SW 1271 (cell line): ENCODE results near the gene HIP1.
"Not testable (repeated sequence)": the region's sequence is repeated elsewhere in the genome, so short reads cannot be mapped to it uniquely, and the experiment has no call there.

ENCODE experiments used
- DNase-seq, 2 experiments: peaks; one replicate each; lab custom pipeline; 2025; lab: John Stamatoyannopoulos, UW

The HIP1 gene

DNA sequence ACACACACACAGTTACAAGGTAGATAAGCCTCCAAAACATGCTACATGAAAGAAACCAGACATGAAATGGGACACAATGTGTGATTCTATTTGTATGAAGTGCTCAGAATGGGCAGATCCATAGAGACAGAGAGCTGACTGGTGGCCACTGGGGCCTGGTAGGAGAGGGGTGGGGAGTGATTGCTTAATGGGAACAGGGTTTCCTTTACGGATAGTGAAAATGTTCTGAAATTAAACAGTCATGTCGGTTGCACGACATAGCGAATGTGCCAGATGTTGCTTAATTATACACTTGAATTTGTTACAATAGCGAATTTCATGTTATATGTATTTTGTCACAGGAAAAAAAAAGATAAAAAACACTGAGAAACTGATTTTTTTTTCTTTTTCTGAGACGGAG is 124.3 kb downstream of the HIP1 start:
- no peak for DNase-seq

DNA sequence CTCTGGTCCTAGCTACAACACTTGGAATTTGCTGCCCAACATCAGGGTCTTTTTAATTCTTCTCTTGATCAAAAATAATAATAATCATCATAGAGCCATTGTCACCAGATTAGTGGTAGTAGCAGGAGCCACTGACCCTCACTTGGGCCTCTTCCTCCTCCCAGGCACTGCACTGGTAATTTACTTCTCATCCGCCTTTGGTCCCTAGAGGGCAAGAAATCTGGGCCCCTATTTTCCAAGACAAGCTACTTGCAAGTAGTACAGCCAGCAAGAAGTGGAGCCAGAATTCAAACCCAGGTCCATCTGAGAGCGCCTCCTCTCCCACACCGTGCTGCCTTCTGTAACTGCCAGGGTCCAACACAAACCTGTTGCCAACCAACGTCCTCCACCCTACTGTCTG is 125.4 kb downstream of the HIP1 start:
- no peak for DNase-seq

DNA sequence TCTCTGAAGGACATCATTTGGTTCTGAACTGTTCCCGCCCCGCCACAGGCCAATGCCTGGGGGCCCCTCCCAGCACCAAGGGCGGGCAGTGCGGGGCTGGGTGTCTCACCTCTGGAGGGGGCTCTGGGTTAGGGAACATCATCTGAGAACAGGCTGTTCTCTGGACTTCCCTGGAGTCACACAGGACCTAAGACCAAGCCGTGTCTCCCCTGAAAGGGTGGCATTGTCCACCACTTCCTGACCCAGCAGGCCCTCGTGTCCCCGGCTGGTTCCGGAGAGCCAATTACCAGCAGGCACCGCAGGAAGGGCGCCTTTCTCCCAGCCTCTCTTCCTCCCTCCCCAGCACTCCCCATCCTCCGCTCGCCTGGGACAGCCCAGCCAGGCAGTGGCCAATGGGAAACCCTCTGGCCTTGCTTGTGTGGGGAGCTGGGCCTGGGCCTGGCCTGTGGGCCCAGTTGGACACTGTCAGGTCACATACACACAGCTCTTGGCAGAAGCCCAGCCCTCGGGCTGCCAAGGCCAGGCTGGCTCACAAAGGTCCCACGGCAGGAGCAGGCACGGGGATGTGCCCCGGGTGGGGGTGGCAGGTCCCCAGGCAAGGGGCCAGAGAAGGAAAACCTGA is 127.1 kb downstream of the HIP1 start:
- DNase-seq: no peak

GRCh38 chr7:75609416-75609815 is 129.3 kb downstream of the HIP1 start:
- DNase-seq: not testable (repeated sequence)

DNA sequence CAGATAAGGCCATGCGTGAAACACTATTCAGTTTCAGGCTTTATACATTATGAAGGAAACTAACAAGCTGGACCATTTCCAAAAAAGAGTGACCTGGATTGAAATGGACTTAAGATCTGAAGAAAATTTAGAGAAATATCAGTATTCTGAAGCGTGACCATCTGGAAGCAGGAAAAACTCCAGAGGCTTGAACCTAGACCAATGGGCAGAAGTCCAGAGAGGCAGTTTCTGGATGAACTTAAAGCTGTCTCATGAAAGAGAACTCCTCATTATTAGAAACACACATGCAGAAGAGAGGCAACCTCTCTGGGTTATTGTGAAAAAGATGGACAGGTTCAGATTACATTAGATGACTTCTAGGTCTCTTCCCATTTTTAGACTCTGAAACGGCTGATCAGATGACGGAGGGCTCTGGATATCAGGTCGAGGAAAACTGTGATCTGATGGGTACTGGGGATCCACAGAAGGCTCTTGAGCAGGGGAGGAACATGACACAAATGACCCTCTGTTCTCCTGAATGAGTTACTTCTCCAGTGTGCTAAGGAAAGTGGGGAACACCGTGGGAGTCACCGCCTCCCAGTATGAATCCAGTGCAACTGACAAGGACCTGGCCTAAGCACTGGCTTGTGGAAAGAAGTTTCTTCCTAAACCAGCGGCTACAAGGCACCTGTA is 130.2 kb downstream of the HIP1 start:
- DNase-seq: no peak

DNA sequence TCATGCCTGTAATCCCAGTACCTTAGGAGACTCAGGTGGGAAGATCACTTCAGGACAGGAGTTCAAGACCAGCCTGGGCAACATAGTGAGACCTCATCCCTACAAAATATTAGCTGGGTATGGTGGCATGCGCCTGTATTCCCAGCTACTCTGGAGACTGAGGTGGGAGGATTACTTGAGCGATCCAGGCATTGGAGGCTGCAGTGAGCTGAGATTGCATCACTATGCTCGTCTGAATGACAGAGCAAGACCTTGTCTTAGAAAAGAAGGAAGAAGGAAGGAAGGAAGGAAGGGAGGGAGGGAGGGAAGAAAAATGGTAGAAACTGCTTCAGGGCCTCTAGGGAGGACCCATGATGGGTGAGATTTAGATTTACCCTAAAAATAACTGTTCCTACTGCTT is 134.3 kb downstream of the HIP1 start:
- no peak for DNase-seq

DNA sequence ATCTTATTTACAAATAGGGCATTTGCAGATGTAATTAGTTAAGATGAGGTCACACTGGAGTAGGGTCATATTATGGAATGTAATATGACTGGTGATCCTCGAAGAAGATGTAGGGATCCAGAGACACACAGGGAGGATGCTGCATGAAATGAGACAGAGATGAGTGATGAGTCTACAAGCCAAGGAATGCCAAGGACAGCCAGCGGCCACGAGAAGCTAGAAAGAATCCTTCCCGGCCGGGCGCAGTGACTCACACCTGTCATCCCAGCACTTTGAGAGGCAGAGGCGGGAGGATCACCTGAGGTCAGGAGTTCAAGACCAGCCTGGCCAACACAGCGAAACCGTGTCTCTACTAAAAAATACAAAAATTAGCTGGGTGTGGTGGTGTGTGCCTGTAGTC is 135.9 kb downstream of the HIP1 start:
- DNase-seq: not testable (repeated sequence)

DNA sequence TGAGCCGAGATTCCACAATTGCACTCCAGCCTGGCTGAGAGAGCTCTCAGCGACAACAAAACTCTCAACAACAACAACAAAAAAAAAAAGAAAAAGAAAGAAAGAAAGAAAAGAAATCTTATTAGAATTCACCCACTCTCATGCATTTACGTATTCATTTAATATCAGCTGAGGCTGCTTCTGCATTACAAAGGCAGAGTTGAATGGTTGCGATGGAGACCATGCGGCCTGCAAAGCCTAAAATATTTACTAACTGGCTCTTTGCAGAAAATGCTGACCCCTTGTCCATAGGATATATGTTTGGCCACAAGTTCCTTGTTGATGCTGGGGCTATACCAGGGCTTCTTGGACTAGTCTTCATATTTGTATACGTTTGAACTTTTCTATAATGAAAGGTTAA is 137.2 kb downstream of the HIP1 start:
- DNase-seq: no peak

DNA sequence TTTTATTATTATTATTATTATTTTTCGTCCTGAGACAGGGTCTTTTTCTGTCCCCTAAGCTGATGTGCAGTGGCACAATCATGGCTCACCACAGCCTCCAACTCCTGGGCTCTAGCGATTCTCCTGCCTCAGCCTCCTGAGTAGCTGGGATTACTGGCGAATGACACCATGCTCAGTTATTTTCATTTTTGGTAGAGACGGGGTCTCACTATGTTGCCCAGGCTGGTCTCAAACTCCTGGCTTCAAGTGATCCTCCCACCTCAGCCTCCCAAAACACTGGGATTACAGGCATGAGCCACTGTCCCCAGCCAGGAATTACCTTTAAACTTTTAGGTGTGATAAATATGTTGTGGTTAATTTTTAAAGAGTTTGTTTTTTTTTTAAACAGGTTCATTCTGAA is 138.0 kb downstream of the HIP1 start:
- not testable (repeated sequence) for DNase-seq

DNA sequence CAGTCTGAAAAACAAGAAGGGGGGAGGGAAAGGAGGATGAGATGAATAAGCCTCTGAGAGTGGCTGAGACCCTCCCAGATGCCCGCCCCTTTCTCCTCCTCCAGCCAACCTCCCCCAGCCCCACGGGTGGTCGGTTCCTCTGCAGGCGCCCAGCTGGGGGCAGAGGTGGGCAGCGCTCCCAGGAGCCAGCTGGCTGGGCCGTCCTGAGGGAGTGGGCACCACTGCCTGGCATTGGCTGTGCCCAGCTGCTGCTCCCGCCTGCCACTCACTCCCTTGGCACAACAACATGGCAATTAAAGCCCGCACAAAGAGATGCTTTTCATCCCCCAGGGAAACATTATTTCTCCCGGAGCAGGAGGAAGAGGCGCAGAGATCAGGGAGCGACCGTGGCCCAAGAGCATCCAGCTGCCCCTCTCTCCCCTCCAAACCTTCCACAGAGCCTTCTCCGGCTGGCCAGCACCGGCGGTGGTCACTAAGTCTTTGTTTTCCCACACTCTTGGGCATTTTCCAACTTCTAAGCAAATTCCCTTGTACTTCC is 139.4 kb downstream of the HIP1 start:
- DNase-seq: no peak

- DNase-seq: no peak
These were observed 141.8 kb downstream of the HIP1 start for GRCh38 chr7:75596727-75597614.

- DNase-seq: no peak
These were observed 143.0 kb downstream of the HIP1 start for GRCh38 chr7:75595766-75596165.

DNA sequence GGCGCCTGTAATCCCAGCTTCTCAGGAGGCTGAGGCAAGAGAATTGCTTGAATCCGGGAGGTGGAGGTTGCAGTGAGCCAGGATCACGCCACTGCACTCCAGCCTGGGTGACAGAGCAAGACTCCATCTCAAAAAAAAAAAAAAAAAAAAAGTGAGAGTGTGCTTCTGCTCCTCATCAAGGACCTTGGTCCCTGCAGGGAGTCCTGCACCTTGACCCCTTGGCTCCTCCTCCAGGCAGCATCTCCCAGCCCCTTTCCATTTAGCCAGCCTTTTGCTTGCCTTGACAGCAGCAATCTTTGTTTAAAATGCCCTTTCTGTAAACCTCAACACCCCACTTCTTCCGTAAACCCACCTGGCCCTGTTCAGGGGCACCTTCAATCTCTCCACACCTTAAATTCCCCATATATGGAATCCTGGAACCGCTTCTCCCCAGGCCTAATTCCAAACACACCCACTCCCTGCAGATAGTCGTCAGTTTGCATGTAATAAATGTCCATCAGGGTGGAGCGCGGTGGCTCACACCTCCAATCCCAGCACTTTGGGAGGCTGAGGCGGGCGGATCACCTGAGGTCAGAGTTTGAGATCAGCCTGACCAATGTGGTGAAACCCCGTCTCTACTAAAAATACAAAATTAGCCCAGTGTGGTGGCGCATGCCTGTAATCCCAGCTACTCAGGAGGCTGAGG is 145.1 kb downstream of the HIP1 start:
- not testable (repeated sequence) for DNase-seq

DNA sequence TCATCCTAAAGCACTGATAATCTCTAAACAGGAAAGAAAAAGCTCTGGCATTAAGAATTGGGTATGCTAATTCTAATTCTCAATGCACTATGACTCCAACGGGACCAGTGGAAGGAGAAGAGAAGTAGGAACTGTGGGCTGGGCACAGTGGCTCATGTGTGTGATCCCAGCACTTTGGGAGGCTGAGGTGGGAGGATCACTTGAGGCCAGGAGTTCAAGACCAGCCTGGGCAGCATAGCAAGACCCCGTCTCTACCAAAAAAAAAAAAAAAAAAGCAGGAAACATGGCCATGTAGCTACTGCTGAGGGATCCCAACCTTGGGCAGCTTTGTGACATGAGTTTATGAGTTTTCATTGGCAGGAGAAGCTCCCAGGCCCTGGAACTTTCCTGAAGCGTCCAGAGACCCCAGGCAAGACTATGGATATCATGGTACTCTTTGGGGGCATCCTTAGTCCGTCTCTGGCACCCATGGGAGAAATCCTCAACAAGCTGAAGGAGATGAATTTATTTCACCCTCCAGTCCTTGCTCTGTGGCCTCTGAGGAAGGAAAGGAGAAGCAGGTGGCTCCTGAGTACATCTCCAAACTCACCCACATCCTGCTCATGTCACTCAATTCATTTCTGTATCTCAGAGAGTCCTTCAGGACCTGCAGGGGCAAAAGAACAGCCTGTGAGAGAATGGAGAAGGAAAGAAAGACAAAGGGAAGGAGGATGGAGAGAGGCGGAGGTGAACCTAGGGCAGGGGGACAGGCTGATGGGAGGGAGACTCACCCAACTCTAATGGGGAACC is 147.1 kb downstream of the HIP1 start:
- DNase-seq: no peak

DNA sequence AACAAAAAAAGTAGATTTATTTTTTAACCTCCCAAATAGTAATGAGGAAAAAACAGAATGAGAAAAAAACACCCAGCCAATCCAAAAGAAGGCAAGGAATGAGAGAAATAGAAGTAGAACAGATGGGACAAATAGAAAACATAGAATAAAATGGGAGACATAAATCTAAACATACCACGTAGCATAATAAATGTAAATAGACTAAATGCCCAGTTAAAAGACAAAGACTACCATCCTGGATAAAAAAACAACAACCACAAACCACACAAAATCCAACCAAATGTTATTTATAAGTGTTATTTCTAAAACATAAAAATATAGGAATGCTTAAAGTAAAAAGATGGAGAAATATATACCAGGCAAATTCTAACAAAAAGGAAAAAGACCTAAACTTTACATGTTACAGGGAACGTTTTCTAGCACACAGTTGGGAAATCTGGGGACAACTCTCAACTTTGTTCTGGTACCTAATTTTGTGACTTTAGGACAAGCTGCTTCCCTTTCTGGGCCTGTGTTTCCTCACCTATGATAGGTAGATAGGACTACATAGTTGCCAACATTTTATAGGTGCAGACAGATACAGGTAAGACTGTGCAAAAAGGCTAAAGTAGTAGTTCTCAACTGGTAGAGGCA is 148.3 kb downstream of the HIP1 start:
- no peak for DNase-seq

DNA sequence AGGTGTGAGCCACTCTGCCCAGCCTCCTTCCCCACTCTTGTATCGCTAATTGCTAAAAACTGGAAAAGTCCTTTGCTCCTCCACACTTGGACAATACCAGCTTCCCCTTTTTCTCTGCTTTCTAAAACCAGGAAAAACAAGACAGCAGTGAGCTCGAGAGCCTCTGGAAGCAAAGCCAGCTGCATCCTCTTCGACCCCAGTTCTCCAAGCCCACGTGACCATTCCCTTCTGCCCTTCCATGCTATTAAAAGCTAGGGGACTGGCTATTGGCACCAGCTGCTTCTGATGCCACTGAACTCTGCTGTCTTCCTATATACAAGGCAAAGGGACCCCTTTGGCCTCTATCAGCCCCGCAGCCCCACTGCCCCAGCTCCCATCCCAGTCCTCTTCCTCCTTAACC is 154.4 kb downstream of the HIP1 start:
- DNase-seq: no peak

DNA sequence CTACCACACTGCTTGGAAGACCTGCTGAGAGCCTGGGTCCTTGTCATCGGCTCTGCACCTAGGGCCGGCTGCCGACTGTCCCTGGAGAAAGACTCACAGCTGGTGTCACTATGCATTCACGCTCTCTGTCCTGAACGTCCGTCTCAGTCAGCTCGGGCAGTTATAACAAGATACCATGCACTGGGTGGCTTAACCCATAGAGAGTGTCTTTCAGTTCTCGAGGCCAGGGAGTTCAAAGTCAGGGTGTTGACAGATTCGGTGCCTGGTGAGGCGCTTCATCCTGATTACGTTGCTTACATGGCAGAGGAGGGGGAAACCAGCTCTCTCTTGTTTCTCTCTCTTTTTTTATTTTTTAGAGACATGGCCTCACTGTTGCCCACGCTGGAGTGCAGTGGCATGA is 155.5 kb downstream of the HIP1 start:
- DNase-seq: no peak

DNA sequence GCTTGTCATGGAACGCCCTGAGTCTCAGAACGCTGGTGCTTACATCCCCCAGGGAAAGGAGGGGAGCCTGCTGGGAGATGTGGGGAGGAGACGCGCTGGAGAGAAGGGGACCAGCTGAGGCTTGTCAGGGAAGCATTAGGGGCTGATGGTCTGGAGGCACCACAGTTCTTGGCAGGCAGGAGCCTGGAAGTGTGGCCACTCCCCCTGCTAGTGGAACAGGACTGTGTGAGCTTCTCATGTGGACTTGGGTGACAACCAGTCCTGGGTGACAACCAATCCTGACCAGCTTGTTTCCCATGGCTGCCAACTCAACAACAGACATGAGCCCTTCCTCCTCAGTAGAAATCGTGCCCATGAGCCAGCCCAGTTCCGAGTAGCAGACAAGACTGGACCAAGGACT is 158.8 kb downstream of the HIP1 start:
- no peak for DNase-seq

GRCh38 chr7:75578081-75578480 is 160.7 kb downstream of the HIP1 start:
- DNase-seq: no peak

GRCh38 chr7:75575488-75576121 is 163.1 kb downstream of the HIP1 start:
- no peak for DNase-seq
